ENCODE results near the gene CXCL1.

CXCL1 gene

DNA sequence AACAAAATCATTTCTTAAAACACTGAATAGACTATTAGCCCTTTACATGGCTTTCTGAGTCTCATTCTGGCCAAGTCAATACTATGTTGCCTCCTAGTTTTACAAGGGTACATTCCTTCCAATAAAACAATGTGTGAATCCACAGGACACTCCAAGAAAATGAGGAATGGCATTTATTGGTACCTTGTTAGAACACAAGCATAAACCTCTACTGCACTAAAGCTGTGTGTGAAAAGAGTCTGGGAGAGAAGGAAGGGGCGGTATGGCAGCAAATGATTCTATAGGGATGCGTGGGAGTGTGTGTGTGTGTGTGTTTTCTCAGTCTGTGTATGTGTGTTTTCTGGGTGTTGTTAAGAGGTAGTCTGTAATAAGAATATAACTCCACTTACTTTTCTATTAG is 48.9 kb downstream of the CXCL1 start:
- TF ChIP-seq, protein P1, sequence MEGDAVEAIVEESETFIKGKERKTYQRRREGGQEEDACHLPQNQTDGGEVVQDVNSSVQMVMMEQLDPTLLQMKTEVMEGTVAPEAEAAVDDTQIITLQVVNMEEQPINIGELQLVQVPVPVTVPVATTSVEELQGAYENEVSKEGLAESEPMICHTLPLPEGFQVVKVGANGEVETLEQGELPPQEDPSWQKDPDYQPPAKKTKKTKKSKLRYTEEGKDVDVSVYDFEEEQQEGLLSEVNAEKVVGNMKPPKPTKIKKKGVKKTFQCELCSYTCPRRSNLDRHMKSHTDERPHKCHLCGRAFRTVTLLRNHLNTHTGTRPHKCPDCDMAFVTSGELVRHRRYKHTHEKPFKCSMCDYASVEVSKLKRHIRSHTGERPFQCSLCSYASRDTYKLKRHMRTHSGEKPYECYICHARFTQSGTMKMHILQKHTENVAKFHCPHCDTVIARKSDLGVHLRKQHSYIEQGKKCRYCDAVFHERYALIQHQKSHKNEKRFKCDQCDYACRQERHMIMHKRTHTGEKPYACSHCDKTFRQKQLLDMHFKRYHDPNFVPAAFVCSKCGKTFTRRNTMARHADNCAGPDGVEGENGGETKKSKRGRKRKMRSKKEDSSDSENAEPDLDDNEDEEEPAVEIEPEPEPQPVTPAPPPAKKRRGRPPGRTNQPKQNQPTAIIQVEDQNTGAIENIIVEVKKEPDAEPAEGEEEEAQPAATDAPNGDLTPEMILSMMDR (conservative IDR thresholded peaks at IDR 0.05) = no peak
- TF ChIP-seq ZFX (IDR thresholded peaks at IDR 0.05) = no peak
- H3K27ac ChIP-seq = no peak overlapping the region

GRCh38 chr4:73919691-73920090 is 50.5 kb downstream of the CXCL1 start:
- H3K27ac ChIP-seq = no peak overlapping the region
- TF ChIP-seq ZFX (IDR thresholded peaks at IDR 0.05) = no peak
- TF ChIP-seq, protein P1 (conservative IDR thresholded peaks at IDR 0.05) = no peak

All from C4-2B (cell line).